ENCODE data around the gene STK17B. TPM values are rescaled to one million over a fixed set of nuclear protein-coding genes. Genes with fewer than 3 reads are reported as not detected.
A peak's percentile ranks its signal among the peaks of the same experiment; 100 is the strongest.

The STK17B gene
- total and polyA plus RNA-seq, 10 donors = 48.7 to 248 (median 186) TPM

DNA sequence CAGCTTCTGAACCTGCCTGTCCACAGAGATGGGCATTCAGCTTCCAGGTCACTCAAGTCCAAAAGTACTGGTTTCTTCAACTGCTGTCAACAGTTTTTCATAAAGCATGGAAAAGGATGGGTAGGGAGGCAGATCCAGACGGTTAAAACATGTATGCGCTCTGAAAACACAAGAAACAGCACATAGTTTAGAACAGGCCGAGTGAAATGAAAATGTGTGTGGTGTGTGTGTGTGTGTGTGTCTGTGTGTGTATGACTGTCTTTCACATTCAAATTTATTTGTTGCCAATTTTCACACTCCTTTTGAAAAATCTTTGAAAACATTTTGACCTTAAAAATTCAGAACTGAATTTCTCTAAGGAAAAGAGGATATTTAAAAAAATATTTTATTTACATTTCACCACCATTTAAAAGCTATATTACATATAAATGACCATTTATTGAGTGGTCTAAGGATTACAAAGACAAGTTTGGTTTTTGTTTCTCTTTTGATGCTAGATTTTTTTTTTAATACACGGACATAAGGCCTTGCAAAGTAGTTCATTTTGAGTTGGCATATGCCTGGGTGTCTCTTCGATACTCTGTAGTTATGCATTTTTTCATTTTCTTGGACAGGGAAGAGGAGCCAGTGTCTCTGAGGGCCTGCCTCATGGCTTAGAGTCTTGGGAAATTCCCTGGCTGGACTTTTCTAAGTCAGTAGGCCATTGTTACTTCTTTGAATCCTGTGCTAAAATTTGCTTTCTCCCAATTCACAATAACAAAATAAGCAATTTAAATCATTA is 30.0 kb upstream of the STK17B start:
- Histone ChIP-seq H3K27me3 (replicated peaks in 1 of 7) (no peaks in the 10 kb centered on the region), H3K36me3 (peaks cover 0 to 19% (median 0%) of the 10 kb centered on the region in 6 donors), H3K27ac (peak overlapping the region in 7 of 8 donors; percentile 32 to 80 (median 64)), H3K4me3 (peak overlapping the region in 1 of 8 donors; percentile 48), H3K9me3 (no peaks in the 10 kb centered on the region), H3K4me1 (peaks cover 8 to 42% (median 21%) of the 10 kb centered on the region in 6 donors)
- no peak for DNase-seq
- WGBS, 5 donors = 55 to 70% (median 67%) methylated on average over 5 of the region's 5 CpGs
- intact Hi-C loops (cut with DNase I; ENCODE audit: low total_unique reads) = no loop called here
- TF ChIP-seq POLR2AphosphoS5 (IDR thresholded peaks at IDR 0.05) (no peak), CTCF (IDR thresholded peaks at IDR 0.05 in 8 of 11, conservative IDR thresholded peaks at IDR 0.05 in 3 of 11) (no peak), POLR2A (IDR thresholded peaks at IDR 0.05) (no peak)

- Histone ChIP-seq H3K9me3 (no peaks in the 10 kb centered on the region), H3K4me3 (peak overlapping the region in 1 of 8 donors; percentile 48), H3K4me1 (peaks cover 8 to 46% (median 20%) of the 10 kb centered on the region in 6 donors), H3K36me3 (peaks cover 0 to 17% (median 0%) of the 10 kb centered on the region in 6 donors), H3K27ac (peak overlapping the region in 7 of 8 donors; percentile 32 to 80 (median 64)), H3K27me3 (replicated peaks in 1 of 7) (no peaks in the 10 kb centered on the region)
- intact Hi-C loops (cut with DNase I; ENCODE audit: low total_unique reads) = no loop called here
- whole genome bisulfite sequencing, 5 donors = 71 to 80% (median 72%) methylated on average over 2 of the region's 2 CpGs
- TF ChIP-seq CTCF (IDR thresholded peaks at IDR 0.05 in 8 of 11, conservative IDR thresholded peaks at IDR 0.05 in 3 of 11) (no peak), POLR2A (IDR thresholded peaks at IDR 0.05) (no peak), POLR2AphosphoS5 (IDR thresholded peaks at IDR 0.05) (no peak)
- DNase-seq = no peak
Measured at GRCh38 chr2:196200557-196200956, 29.2 kb upstream of the STK17B start.

DNA sequence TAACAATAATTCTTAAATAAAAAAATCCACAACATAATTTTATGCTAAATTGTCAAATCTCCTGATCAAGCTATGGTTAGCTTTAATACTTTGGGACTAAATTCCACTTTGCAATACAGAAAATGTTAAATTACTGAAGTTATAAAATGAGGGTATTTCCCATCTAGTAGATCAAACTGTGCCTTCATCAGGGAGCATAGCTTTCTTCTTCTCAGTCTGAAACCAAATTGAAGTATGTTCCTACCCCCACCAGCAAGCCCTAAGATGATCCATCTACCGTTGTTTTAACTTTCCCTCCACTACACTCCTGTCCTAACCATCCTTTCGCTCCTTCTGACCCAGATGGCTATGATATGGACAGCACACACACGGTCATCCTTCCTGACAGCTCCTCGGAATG is 24.4 kb upstream of the STK17B start:
- intact Hi-C loops (cut with DNase I; ENCODE audit: low total_unique reads) = no loop called here
- H3K36me3 ChIP-seq = peaks cover 0 to 13% (median 0%) of the 10 kb centered on the region in 6 donors
- no peak for DNase-seq
- no peaks in the 10 kb centered on the region for H3K27me3 ChIP-seq (replicated peaks in 1 of 7)
- H3K4me1 ChIP-seq = peaks cover 0 to 38% (median 14%) of the 10 kb centered on the region in 6 donors
- WGBS, 5 donors = 83 to 94% (median 88%) methylated on average over 4 of the region's 4 CpGs
- H3K9me3 ChIP-seq = no peaks in the 10 kb centered on the region
- no peak for TF ChIP-seq POLR2A (IDR thresholded peaks at IDR 0.05)
- TF ChIP-seq CTCF (IDR thresholded peaks at IDR 0.05 in 8 of 11, conservative IDR thresholded peaks at IDR 0.05 in 3 of 11) = no peak
- no peak for TF ChIP-seq POLR2AphosphoS5 (IDR thresholded peaks at IDR 0.05)
- H3K27ac ChIP-seq = no peak overlapping the region
- no peak overlapping the region for H3K4me3 ChIP-seq

DNA sequence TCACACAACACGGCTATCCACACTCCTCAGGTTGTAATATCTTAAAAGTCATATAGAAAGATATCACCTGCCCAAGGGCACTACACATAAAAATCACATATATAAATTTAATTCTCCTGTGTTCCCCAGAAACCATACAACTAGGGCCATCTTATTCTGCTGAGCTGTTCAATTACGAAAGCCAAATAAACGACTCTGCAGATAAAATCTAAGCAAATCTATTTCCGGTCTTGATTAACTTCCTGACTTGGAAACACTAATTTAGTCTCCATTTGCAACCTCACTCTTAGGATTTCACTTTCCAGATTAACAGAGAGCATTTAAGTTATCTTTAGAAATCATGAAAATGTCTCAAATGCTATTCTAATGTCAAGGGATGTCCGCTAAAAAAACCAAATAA is 23.9 kb upstream of the STK17B start:
- TF ChIP-seq CTCF (IDR thresholded peaks at IDR 0.05 in 8 of 11, conservative IDR thresholded peaks at IDR 0.05 in 3 of 11) (no peak), POLR2AphosphoS5 (IDR thresholded peaks at IDR 0.05) (no peak), POLR2A (IDR thresholded peaks at IDR 0.05) (no peak)
- H3K36me3 ChIP-seq = peaks cover 0 to 10% (median 0%) of the 10 kb centered on the region in 6 donors
- DNase-seq = no peak
- H3K27me3 ChIP-seq (replicated peaks in 1 of 7) = no peaks in the 10 kb centered on the region
- H3K4me3 ChIP-seq = no peak overlapping the region
- H3K4me1 ChIP-seq = peaks cover 0 to 33% (median 10%) of the 10 kb centered on the region in 6 donors
- H3K9me3 ChIP-seq = no peaks in the 10 kb centered on the region
- 48 to 62% (median 52%) methylated on average over 5 of the region's 5 CpGs for WGBS, 5 donors
- no peak overlapping the region for H3K27ac ChIP-seq
- intact Hi-C loops (cut with DNase I; ENCODE audit: low total_unique reads) = no loop called here
